Upper lobe of left lung (tissue), 4 donors: ENCODE measurements around the gene JMJD8.

Source experiments
- CTCF ChIP-seq, 6 experiments: fragments of 450-650 bp in 4 of 6; fragments of 200-600 bp in 2 of 6; sonication (generic) in 2 of 6; IDR thresholded peaks; one replicate each; pipeline ENCODE4 v1.5.1; 2016 to 2019; ENCODE audit warnings: antibody characterized with exemption in 6 of 6
- EP300 ChIP-seq, 4 donors: sonication (generic); formaldehyde crosslinking; IDR thresholded peaks; one replicate each; pipeline ENCODE4 v1.5.1; 2017; ENCODE audit warnings: antibody characterized with exemption in 4 of 4, control low read depth in 2 of 4
- POLR2A ChIP-seq, 4 donors: fragments of 450-650 bp; IDR thresholded peaks; one replicate each; pipeline ENCODE4 v1.5.1; 2016 to 2017; ENCODE audit warnings: antibody characterized with exemption in 4 of 4, mild to moderate bottlenecking in 2 of 4
- POLR2AphosphoS5 ChIP-seq, 2 donors: sonication (generic); formaldehyde crosslinking; IDR thresholded peaks; one replicate each; pipeline ENCODE4 v1.5.1; 2017; ENCODE audit warnings: antibody characterized with exemption in 2 of 2

- TF ChIP-seq POLR2AphosphoS5 (IDR thresholded peaks at IDR 0.05), result no peak
- no peak for TF ChIP-seq POLR2A (IDR thresholded peaks at IDR 0.05)
- TF ChIP-seq CTCF (IDR thresholded peaks at IDR 0.05), result no peak
- TF ChIP-seq EP300 (IDR thresholded peaks at IDR 0.05), result no peak
Measured at GRCh38 chr16:689175-689897, 5.2 kb upstream of the JMJD8 start.
